GM18858 (cell line): ENCODE data around the gene CACNA2D4.

Experiments used
- ATAC-seq: cut with Tn5 transposase; IDR thresholded peaks from one replicate; pipeline ENCODE4 v1.9.1; 2021; ENCODE audit not compliant: unreplicated experiment

CACNA2D4 gene

DNA sequence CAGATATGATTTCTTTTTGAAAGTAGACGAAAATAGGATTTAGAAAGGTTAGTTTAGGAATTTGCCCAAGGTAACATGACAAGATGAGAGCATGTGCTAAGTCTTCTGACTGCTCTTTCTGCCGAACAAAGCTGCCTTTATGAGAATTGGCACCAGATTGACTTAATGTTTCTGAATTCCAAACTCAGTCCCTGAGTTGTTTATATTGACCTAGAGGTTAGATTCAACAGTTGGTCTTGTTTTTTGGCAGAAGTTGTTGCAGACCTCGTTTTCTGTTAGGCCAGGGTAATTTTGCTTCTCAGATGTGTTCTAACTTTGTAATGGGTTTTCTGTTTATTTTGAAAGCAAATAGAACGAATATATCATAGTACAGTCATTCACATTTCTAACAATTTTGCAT lies 159.6 kb downstream of the CACNA2D4 start:
- ATAC-seq, result no peak

DNA sequence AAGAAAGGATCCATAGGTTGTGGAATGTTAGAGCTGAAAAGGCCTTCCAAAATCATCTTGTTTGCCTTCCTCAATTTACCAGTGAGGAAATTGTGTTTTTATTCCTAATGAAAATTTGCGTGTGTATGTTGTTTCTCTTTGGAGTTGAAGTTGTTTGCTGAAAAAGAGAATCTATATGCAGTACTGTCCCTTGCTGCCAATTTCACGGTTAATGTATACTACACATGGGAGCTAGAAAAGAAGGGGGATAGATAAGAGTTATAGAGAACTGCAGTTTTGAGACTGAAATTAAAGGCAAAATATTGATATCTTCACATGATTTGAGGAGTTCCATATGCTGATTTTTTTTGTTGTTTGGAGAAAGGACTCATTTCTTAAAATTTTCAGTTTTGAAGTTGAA lies 160.1 kb downstream of the CACNA2D4 start:
- no peak for ATAC-seq

DNA sequence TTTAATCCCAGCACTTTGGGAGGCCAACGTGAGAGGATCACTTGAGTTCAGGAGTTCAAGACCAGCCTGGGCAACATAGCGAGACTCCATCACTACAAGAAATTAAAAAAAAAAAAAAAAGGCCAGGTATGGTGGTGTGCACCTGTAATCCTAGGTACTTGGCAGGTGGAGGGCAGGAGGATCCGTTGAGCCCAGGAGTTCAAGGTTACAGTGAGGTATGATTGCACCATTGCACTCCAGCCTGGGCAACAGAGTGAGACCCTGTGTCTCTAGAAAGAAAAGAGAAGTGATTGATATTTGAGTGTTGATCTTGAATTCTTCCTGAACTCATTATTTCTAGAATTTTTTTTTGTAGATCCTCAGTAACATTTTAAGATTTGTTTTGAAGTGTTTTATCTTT lies 168.2 kb downstream of the CACNA2D4 start:
- no peak for ATAC-seq

DNA sequence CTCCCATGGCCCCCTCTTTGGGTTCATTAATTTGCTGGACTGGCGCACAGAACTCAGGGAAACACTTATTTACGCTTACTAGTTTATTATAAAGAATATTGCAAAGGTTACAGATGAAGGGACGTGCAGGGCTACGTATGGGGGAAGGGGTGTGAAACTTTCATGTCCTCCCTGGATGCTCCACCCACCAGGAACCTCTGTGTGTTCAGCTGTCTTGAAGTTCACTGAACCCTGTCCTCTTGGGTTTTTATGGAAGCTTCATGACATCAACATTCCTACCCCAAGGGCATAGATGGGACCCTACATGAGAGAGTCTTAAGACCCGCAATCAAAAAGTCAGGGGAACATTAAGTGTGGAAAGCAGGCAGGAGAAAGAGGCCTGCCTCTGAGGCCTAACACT lies 169.4 kb downstream of the CACNA2D4 start:
- no peak for ATAC-seq

DNA sequence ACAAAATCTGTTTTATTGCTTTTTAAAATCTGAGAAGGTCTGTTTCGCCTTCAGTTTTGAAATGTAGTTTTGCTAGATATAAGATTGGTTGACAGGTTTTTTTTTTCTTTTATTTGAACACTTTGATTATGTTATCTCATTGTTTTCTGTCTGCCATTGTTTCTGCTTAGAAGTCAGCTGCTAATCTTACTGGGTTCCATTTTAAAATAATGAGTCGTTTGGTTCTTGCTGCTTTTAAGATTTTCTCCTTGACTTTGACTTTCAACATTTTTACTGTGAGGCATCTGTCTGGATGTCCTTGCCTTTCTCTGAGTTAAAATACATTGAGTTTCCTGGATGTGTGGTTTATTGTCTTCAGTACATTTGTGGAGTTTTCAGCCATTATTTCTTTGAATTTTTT lies 170.8 kb downstream of the CACNA2D4 start:
- ATAC-seq, result no peak

DNA sequence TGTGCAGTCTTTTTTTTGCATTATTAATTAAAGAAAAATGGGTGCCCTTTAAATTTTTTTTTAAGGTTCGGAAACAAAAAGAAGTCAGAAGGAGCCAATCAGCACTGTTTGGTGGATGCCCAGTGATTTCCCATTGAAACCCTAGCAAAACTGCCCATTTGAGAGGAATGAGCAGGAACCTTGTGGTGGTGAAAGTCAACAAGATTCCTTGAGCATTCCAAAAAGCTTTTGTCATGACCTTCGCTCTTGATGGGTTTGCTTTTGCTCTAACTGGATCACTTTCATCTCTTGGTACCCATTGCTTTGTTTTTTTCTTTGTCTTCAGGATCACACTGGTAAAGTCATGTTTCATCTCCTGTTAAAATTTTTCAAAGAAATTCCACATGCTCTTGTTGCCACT lies 173.5 kb downstream of the CACNA2D4 start:
- ATAC-seq, result no peak
